ENCODE data around the gene COPS7A.

- no peak for TF ChIP-seq TAF1 (IDR thresholded peaks at IDR 0.05; ENCODE audit: borderline replicate concordance, insufficient read depth, low read length)
- TF ChIP-seq REST (IDR thresholded peaks at IDR 0.05; ENCODE audit: insufficient read depth in 1 of 2, low read depth in 2 of 2, low read length in 2 of 2), result no peak
- TF ChIP-seq SIN3A (IDR thresholded peaks at IDR 0.05; ENCODE audit: borderline replicate concordance, insufficient read depth, low read length), result no peak
- TF ChIP-seq POLR2AphosphoS5 (IDR thresholded peaks at IDR 0.05; ENCODE audit: low read depth, low read length), result no peak
Observed at GRCh38 chr12:6779708-6780432, 56.0 kb downstream of the COPS7A start.

Data from PFSK-1 (cell line).